CD4-positive, alpha-beta T cell (primary cell): Measurements from ENCODE around the gene SCNM1. TPM values are rescaled to one million over a fixed set of nuclear protein-coding genes. Genes with fewer than 3 reads are reported as not detected.

ENCODE experiments used
- ATAC-seq: fragments of 200-7000 bp; cut with Tn5 transposase; one replicate; pipeline ENCODE4 v1.10.0; 2022; ENCODE audit warnings: mild to moderate bottlenecking; ENCODE audit not compliant: poor library complexity
- CTCF ChIA-PET: fragments of 350-600 bp; sonication (Branson Sonifier 250); formaldehyde crosslinking; loops from one replicate; lab custom pipeline; 2021; ENCODE audit warnings: antibody characterized with exemption, inconsistent platforms; lab: Charles Lee
- POLR2A ChIA-PET: fragments of 350-600 bp; sonication (Branson Sonifier 250); formaldehyde crosslinking; loops from one replicate; lab custom pipeline; 2021; ENCODE audit warnings: antibody characterized with exemption, inconsistent platforms; lab: Charles Lee
- DNase-seq, 14 experiments: peaks; one replicate each; pipeline ENCODE4 v3.0.0-alpha.2; 2013 to 2020; ENCODE audit warnings: mixed read lengths in 2 of 14
- H3K27ac ChIP-seq, 2 donors: one replicate each; pipeline versions ENCODE4 v1.5.1 to v1.7.0; 2013; ENCODE audit warnings: low read length in 2 of 2, low read depth in 1 of 2, mild to moderate bottlenecking in 1 of 2
- H3K27me3 ChIP-seq, 2 experiments: 1 replicate in 1 of 2; 2 replicates in 1 of 2; pipeline versions ENCODE4 v1.6.1 to v1.7.0; 2013; ENCODE audit warnings: low read length in 2 of 2, control low read depth in 1 of 2, mild to moderate bottlenecking in 1 of 2, moderate library complexity in 1 of 2; ENCODE audit not compliant: insufficient read depth in 2 of 2, control insufficient read depth in 1 of 2
- H3K36me3 ChIP-seq: one replicate; pipeline ENCODE4 v1.6.1; 2013; ENCODE audit warnings: low read length, control low read depth; ENCODE audit not compliant: insufficient read depth
- H3K4me1 ChIP-seq: one replicate; pipeline ENCODE4 v1.6.1; 2013; ENCODE audit warnings: low read length, control low read depth; ENCODE audit not compliant: insufficient read depth
- H3K4me3 ChIP-seq: one replicate; pipeline ENCODE4 v1.5.1; 2013; ENCODE audit warnings: mild to moderate bottlenecking, low read length, moderate library complexity
- H3K9me3 ChIP-seq, 2 experiments: 1 replicate in 1 of 2; 2 replicates in 1 of 2; pipeline versions ENCODE4 v1.6.1 to v1.7.0; 2013; ENCODE audit warnings: low read length in 2 of 2, mild to moderate bottlenecking in 2 of 2, control low read depth in 1 of 2, moderate library complexity in 1 of 2; ENCODE audit not compliant: control insufficient read depth in 1 of 2, insufficient read depth in 1 of 2
- H3K27ac Mint-ChIP-seq: one replicate; pipeline ENCODE4 v1.8.0; 2020; ENCODE audit warnings: mixed read lengths
- H3K27me3 Mint-ChIP-seq: one replicate; pipeline ENCODE4 v1.8.0; 2021; ENCODE audit warnings: mixed read lengths
- H3K36me3 Mint-ChIP-seq: one replicate; pipeline ENCODE4 v1.8.0; 2021; ENCODE audit warnings: low read depth, mixed read lengths
- H3K4me1 Mint-ChIP-seq: one replicate; pipeline ENCODE4 v1.8.0; 2021; ENCODE audit warnings: low read depth, mixed read lengths
- H3K4me3 Mint-ChIP-seq: one replicate; pipeline ENCODE4 v1.8.0; 2020; ENCODE audit warnings: mild to moderate bottlenecking, mixed read lengths
- H3K9me3 Mint-ChIP-seq: one replicate; pipeline ENCODE4 v1.8.0; 2020; ENCODE audit warnings: mixed read lengths
- CTCF ChIP-seq: fragments of 200-600 bp; IDR thresholded peaks from one replicate; pipeline ENCODE4 v1.8.0; 2022; ENCODE audit warnings: antibody characterized with exemption, mild to moderate bottlenecking
- intact Hi-C, 2 experiments: fragments of 100-400 bp; cut with DNase I in 1 of 2; cut with micrococcal nuclease in 1 of 2; formaldehyde crosslinking; loops; one replicate each; pipeline versions ENCODE4 v1.15.1 to v1.9.0; 2023 to 2025; cut with DNase I, micrococcal nuclease
- polyA plus RNA-seq, 2 donors: library from polyadenylated mRNA; unstranded; fragments of 120-200 nt; gene quantifications; one replicate each; pipeline ENCODE4 v1.2.1, GENCODE V29; 2013
- total RNA-seq, 174 experiments: library from RNA in 2 of 174; stranded (reverse) in 2 of 174; gene quantifications; one replicate each; pipeline ENCODE4 v1.2.3 and lab custom pipeline; 2021 to 2026

The SCNM1 gene
- total RNA-seq (10 to 100 TPM; 35.2 to 35.7 TPM), total RNA-seq (lab: John Stamatoyannopoulos, UW) (13.0 to 54.6 (median 30.2) reads per million in 172 experiments)
- 50.7 TPM for polyA plus RNA-seq (2013, experiment 1 of 2)
- 57.3 TPM for polyA plus RNA-seq (2013, experiment 2 of 2)

GRCh38 chr1:151165738-151166504 lies at the start of gene SCNM1, which contains the start of gene LYSMD1:
TSS of gene SCNM1 (plus strand) at chr1:151166144. CDS start at chr1:151166153, 9 bp downstream.
TSS of gene LYSMD1 (minus strand) at chr1:151165902. CDS start at chr1:151165258, 644 bp downstream.
- peaks cover 81% of the 10 kb centered on the region for H3K36me3 Mint-ChIP-seq
- H3K4me1 Mint-ChIP-seq: peaks cover 52% of the 10 kb centered on the region
- Histone ChIP-seq H3K4me3 (peak within 1 kb of the TSS; percentile 76), H3K36me3 (peaks cover 46% of the 10 kb centered on the region), H3K9me3 (no peaks in the 10 kb centered on the region), H3K4me1 (peaks cover 33% of the 10 kb centered on the region), H3K27me3 (no peaks in the 10 kb centered on the region), H3K27ac (peak within 1 kb of the TSS; percentile 36 to 42)
- H3K27ac Mint-ChIP-seq: peak within 1 kb of the TSS; percentile 89
- H3K9me3 Mint-ChIP-seq: no peaks in the 10 kb centered on the region
- ChIA-PET CTCF (interaction anchor here (1.0 to 1.3 kb wide), 2 partner anchors 86 to 115 kb away, joined by 4 read pairs; no protein-coding TSS in a partner anchor), POLR2A (interaction anchor here (0.6 to 3.6 kb wide), 14 partner anchors 9 to 930 kb away, joined by 3 to 51 read pairs (median 3); partner anchors contain the start of genes PIP5K1A, PSMB4, TMOD4 and TNFAIP8L2)
- TF ChIP-seq CTCF: no peak
- intact Hi-C loops: loop anchor here in 1 of 2 experiments (2.0 kb wide), 1 partner anchor 233 kb away; the partner anchor contains the start of gene PSMB4
- no peaks in the 10 kb centered on the region for H3K27me3 Mint-ChIP-seq
- ATAC-seq: peak; percentile 97
- peak within 1 kb of the TSS; percentile 93 for H3K4me3 Mint-ChIP-seq
- peak; percentile 91 to 99 (median 94) for DNase-seq

GRCh38 chr1:151124763-151125403 lies 41.1 kb upstream of the SCNM1 start:
- ChIA-PET CTCF (no interaction called here), POLR2A (no interaction called here)
- Mint-ChIP-seq H3K27me3 (no peaks in the 10 kb centered on the region), H3K9me3 (no peaks in the 10 kb centered on the region), H3K36me3 (peaks cover 41% of the 10 kb centered on the region), H3K4me3 (no peak overlapping the region), H3K27ac (peak overlapping the region; percentile 38), H3K4me1 (peaks cover 8% of the 10 kb centered on the region)
- no peak for TF ChIP-seq CTCF
- ATAC-seq (no peak), DNase-seq (peak in 1 of 14 experiments; percentile 18)
- Histone ChIP-seq H3K4me1 (peaks cover 4% of the 10 kb centered on the region), H3K27me3 (peaks cover 0 to 2% of the 10 kb centered on the region in 2 experiments), H3K9me3 (no peaks in the 10 kb centered on the region), H3K36me3 (peaks cover 19% of the 10 kb centered on the region), H3K4me3 (no peak overlapping the region), H3K27ac (no peak overlapping the region)
- intact Hi-C loops: no loop called here

GRCh38 chr1:151128800-151129199 lies 37.1 kb upstream of the SCNM1 start:
- Mint-ChIP-seq H3K36me3 (peaks cover 18% of the 10 kb centered on the region), H3K4me3 (no peak overlapping the region), H3K27ac (no peak overlapping the region), H3K4me1 (peaks cover 23% of the 10 kb centered on the region), H3K27me3 (no peaks in the 10 kb centered on the region), H3K9me3 (no peaks in the 10 kb centered on the region)
- DNase-seq: no peak
- peaks cover 20% of the 10 kb centered on the region for H3K4me1 ChIP-seq
- TF ChIP-seq CTCF: no peak
- peaks cover 0 to 8% of the 10 kb centered on the region in 2 experiments for H3K9me3 ChIP-seq
- no peak for ATAC-seq
- intact Hi-C loops: no loop called here
- peaks cover 0 to 9% of the 10 kb centered on the region in 2 experiments for H3K27me3 ChIP-seq
- H3K36me3 ChIP-seq: peaks cover 6% of the 10 kb centered on the region
- no peak overlapping the region for H3K4me3 ChIP-seq
- POLR2A ChIA-PET: no interaction called here
- H3K27ac ChIP-seq: no peak overlapping the region
- CTCF ChIA-PET: interaction anchor here (0.6 to 0.7 kb wide), 3 partner anchors 27 to 150 kb away, joined by 3 to 5 read pairs (median 4); no protein-coding TSS in a partner anchor
